GM19452 (cell line): ENCODE results near the gene GABPA.
"Not testable (repeated sequence)": the region's sequence is repeated elsewhere in the genome, so short reads cannot be mapped to it uniquely, and the experiment has no call there.

Source experiments
- ATAC-seq: cut with Tn5 transposase; IDR thresholded peaks from one replicate; pipeline ENCODE4 v1.9.1; 2021; ENCODE audit not compliant: unreplicated experiment

The GABPA gene

DNA sequence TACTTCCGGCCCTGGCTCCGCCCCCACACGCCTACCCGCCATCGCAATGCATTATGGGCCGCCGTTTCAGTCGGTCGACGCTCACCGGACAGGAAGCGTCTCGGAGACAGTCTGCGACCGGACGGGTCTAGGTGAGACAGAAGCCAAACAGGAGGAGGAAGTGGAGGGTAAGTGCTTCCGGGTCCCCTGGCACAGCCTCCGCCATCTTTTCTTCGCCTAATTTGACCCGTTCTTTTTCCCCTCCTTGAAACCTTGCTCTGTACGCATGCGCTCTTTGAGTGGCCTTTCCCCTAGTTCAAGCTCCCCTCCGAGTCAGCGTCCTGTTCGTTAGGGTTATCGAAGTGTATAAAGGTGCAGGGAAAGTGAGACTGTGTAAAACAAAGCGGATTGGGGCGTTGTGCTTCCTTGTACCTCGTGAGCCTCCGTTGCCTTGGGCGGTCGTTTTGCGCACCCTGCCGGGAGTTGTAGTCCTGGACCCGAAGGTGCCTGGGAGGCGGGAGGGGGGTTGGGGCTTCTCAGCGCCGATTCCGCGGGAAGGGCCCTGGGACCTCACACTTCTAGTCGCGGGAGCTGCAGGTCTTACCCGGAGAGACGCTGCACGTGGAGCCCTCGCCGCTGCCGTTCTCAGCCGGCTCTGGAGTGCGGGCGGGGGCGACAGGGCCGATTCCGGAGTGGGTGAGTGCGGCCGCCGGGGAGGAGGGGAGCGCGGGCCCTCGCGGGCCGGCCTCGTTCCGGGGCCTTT, at the start of gene GABPA, which contains the start of gene ATP5PF:
Gene GABPA, plus strand, starts transcription at position 69 of the 742 bp plus-strand sequence. CDS start 6,627 bp downstream, outside the sequence.
Gene ATP5PF, minus strand, starts transcription at position 1 of the 742 bp plus-strand sequence. CDS start 5,110 bp downstream, outside the sequence.
- ATAC-seq = peak; percentile 90

DNA sequence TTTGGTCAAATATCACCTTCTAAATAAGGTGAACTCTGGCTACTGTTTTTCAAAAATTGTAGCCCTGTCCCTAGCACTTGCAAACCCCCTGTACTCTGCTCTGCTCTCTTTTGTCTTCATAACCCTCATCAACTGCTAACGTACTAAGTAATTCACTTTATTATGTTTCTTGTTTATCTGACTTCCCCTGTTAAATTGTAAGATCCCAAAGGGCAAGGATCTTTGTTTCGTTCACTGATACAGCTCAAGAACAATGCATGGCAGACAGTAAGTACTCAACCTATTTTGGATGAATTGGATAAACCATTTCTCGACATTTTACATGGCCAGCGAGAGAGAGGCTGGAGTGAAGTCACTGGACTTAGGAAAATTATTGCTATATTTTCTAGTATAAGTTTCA, 47.0 kb upstream of the GABPA start:
- ATAC-seq = no peak

DNA sequence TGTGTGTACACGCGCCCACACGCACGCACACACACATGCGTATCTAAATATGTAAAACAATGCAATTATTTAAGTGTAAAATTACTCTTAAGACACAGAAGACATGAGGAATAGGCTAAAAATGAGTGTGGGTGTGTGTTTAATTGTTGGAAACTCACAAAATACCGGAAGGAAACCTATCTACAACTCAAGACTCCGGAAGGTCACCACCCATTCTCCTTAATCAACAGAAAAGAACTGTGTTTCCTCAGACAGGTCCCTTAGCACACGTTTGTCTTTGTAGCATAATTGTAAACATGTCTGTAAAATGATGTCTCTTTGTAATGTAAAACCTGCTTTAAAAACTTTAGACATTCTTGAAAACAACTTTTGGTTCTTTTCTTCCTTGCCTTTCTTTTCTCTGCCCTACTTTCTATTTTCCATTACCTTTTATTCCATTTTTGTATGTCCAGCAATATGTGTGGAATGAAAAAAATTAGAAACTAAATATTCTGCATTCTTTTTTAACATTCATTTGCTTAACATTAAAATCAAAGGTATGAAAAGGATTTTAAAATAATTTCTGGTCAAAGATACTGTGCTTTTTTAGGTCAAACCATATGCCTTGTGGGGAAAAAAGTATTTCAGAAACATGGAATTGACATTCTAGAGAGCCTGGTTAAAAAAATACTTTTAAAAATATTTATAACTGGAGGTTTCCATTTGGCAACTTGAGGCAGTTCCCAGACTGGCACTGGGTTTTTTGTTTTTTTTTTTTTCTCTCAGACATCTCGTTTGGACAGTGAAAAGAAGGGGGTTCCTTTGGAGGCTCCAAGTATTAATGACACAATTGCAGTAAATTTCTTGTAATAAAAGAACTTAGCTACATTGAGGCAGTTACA, 46.3 kb upstream of the GABPA start:
- ATAC-seq = no peak

DNA sequence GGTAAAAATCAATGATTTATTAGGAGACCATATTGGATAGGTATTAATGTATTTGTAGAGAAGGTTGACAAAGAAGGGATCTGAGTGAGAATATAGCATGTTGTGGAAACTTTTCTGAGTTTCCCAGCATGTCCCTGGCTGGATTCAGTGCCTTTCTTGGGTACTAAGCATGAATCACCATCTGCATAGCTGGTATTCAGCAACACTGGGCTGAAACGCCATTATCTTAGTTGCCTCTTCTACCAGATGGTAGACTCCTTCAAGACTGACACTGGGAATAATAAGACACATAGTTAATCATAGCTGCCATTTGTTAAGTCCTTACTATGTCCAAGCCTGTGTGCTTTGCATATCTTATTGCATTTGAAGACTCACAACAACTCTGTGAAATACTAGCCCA, 45.5 kb upstream of the GABPA start:
- ATAC-seq = no peak

DNA sequence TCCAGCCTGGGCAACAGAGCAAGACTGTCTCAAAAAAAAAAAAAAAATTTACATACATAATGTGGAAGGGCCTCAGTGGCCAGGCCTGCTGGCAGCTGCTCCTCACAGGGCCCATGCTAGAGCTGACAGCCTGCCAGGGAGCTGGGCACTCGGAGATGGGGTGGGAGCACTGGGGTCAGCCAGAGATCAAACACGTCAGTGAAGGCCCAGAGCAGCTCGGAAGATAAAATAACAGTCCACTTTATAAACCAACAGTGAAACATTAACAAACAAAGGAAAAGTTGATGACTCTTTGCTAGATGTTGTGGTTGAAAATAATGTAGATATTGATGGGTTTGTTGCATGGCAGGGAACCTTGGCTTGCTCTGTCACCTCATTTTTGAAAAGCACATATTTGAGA, 42.8 kb upstream of the GABPA start:
- ATAC-seq = no peak

DNA sequence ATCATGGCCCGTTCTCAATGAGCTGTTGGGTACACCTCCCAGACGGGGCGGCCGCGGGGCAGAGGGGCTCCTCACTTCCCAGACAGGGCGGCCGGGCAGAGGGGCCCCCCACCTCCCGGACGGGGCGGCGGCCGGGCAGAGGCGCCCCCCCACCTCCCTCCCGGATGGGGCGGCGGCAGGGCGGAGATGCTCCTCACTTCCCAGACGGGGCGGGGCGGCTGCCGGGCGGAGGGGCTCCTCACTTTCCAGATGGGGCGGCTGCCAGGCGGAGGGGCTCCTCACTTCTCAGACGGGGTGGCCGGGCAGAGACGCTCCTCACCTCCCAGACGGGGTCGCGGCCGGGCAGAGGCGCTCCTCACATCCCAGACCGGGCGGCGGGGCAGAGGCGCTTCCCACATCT, 39.3 kb upstream of the GABPA start:
- not testable (repeated sequence) for ATAC-seq

DNA sequence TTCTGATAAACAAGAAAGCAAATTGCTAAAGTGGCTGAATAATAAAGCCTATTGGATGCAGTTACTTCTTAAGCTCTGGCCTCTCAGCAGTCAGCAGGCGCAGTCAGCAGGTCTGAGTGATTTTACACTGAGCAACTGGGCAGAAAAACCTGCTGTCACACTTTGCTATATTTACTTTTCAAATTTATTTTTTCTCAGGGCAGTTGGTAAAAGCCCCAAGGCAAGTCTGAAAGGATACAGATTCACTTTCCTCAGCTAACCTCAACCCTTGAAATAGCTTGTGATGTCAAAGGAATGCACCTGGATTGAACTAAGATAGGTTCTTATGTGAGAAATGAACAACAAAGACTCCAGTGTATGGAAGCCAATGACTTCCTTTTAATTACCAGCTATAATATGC, 34.0 kb upstream of the GABPA start:
- no peak for ATAC-seq

DNA sequence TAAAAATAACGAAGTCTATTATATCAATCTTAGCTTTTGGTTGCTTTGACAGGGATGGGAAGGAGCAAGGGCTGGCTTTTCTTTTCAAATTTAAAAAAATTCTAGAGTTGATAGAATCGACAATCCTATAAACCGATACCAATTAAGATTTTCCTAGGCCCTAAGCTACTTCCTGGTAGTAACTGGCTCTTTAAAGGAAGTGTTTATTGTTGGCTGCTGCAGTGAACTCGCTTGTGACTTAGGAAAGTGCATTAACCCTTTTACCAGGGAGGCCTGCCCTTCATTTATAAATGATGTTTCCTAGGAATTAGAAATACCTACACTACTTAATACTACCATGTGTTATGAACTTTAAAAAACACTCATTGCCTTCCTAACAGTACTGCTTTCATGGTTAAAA, 33.2 kb upstream of the GABPA start:
- no peak for ATAC-seq

DNA sequence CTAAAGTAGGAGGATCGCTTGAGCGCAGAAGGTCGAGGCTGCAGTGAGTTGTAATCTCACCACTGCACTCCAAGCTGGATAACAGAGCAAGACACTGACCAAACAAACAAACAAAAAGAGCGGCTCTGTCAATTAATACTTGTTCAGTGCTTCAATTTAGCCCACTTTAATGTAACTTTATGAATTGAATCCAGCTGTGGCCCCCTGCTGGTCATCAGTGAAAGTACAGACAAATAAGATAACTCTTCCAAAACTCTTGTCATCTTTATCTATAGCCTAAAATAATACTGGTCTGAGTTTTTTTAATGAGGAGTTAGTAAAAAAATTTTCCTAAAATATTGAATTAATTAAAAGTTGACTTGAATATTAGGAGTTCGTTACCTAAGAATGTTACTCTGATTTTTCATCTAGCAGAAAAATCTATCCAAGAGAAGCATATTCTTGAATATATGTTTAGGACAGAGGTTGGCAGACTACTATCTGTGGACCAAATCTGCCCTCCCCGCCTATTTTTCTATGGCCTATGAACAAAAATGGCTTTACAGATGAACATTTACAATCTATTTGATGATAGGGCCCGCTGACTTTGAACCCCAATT, 26.2 kb upstream of the GABPA start:
- peak; percentile 58 for ATAC-seq

DNA sequence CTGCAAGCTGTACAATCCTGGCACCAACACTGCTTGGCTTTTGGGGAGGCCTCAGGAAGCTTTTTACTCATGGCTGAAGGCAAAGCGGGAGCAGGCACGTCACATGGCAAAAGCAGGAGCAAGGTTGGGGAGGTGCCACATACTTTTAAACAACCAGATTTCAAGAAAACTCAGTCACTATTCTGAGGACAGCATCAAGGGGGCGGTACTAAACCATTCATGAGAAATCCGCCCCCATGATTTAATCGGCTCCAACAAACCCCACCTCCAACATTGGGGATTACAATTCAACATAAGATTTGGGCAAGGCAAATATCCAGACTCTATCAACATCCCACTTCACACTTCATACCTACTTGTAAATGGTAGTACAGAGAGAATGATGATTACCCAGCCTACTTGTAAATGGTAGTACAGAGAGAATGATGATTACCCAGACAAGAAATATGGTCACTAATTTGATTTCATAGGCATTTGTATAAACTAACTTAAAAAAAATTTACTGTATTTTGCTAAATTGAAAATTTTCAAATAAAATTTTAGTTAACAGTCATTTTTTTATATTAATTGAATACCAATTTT, 25.0 kb upstream of the GABPA start:
- ATAC-seq = no peak

DNA sequence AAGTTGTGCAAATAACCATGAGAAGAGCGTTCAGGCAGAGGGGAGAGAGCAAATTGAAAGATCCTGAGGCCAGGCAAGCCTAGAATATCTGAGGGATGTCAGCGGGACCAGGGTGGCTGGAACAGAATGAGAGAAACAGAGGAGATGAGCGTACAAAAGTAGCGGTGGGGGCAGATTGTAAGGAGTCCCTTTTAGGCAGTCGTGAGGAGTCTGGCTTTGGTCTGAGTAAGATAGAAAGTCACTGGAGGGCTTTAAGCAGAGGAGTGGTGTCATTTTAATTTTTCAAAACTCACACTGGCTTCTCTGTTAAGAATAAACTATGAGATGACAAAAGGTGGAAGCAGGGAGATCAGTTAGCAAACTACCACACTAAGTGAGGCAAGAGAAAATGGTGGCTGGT, 24.2 kb upstream of the GABPA start:
- no peak for ATAC-seq

DNA sequence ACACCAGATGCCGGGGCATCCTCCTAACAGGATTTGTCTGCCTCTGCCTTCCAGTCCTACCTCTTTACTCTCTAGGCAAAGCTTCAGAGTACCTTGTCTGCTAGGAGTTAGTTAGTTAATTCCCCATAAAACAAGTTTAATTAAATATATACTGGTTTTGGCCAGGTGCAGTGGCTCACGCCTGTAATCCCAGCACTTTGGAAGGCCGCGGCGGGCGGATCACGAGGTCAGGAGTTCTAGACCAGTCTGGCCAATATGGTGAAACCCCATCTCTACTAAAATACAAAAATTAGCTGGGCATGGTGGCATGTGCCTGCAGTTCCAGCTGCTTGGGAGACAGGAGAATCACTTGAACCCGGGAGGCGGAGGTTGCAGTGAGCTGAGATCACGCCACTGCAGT, 20.7 kb upstream of the GABPA start:
- ATAC-seq = not testable (repeated sequence)

DNA sequence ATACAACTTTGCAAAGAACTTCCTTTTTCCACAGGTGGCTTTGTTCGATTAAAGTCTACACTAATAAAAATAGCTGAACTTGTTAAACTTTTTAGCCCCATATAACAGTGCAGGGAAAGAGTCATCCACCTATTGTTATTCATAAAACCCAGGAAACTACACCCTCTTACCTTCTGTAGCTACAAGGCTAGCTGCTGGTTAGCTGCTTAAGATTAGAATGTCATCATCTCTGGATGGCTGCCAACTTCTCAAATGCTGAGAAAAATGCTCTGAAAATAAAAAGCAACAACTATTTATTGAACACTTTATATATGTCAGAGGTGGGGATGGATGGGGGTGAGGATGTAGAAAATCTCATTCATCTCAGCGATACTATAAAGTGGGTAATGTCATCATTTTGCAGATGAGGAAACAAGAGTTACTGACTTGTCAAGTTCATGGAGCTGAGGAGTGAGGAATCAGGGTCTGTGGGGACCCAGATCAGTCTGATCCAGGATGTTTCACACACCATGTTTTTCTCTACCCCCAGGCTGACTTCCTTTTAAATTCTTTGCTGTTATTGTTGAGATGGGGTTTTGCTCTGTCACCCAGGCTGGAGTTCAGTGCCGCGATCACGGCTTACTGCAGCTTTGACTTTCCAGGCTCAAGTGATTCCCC, 17.2 kb upstream of the GABPA start:
- no peak for ATAC-seq

DNA sequence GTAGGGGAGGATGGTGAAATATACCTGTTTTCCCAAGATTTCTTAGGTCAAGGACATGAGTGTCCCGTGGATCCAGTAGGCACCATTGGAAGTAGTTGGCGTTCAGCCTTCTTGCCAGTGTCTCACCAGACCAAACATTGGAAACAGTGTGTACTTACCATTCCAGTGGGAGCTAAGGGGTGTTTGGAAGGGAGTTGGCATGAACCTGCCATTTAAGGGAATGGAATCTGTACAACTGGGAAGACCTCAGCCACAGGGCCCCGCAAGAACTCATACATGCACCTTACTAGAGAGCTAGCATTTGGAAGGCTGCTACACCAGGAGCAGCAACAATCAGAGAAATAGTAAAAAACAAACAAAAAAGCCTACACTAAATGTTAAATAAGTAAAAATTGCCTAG, 12.8 kb upstream of the GABPA start:
- no peak for ATAC-seq

DNA sequence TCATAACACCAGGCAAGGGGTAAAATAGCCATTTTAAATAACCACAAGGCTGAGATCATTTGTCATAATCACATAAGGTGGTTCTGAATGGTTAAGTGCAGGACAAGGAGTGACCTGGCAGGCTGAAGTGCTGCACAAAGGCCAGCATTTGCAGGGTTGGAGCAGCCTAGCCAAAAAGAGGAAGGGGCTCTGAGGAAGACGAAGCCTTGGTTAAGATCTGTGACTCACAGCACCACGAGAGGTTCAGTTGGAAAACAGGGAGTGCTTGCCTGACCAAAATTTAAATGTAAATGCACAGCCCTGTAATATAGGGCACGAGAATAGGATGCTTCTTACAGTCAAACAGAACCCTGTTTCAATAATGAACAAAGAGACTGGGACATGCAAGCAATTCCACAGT, 12.1 kb upstream of the GABPA start:
- no peak for ATAC-seq

DNA sequence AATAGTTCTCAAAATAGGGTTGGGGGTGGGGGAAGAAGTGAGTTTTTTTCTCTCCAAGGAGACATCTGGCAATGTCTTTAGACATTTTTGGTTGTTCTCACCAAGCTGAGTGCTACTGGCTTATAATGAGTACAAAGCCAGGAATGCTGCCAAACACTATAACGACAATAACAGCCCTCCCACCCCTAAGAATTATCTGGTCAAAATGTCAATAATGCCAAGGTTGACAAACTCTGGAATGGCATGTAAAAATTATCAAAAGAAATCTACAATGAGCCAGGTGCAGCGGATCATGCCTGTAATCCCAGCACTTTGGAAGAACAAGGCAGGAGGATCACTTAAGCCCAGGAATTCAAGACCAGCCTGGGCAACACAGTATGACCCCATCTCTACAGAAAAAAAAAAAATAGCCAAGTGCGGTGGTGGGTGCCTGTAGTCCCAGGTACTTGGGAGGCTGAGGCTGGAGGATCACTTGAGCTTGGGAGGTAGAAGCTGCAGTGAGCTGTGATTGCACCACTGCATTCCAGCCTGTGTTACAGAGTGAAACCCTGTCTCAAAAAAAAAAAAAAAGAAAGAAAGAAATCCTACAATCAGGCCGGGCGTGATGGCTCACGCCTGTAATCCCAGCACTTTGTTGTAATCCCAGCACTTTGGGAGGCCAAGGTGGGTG, 2.5 kb upstream of the GABPA start:
- ATAC-seq = no peak

DNA sequence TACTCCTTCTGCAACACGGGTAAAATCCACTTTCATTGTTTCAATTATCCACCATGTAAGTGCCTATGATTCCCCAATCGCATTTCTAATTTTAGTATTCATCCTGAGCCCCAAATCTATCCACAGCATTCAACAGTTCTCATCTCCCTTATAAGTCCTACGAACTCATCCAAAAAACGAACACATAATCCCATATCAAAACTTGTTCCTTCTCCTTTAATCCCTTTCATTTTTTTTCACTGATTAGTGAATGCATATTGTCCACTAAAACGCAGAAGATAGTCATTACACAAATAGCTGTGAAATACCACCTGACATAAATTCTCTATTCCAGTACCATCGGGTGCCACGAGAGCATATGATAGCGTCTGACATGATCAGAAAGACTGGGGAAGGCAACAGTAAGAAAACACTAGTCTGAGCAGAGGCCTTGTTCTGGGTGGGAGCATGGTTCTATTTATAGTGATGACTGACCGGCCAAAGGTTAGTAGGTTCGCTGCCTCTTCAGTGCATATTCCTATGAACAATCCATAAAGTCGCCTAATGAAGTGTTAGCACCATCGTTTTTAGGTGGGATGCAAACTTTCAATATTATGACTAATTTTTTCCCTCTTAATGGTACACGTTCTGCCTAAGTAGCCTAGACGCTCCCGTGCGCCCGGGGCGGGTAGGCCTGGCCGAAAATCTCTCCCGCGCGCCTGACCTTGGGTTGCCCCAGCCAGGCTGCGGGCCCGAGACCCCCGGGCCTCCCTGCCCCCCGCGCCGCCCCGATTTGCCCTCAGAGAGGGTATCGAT, 716 bp upstream of the GABPA start:
- peak; percentile 2 for ATAC-seq

DNA sequence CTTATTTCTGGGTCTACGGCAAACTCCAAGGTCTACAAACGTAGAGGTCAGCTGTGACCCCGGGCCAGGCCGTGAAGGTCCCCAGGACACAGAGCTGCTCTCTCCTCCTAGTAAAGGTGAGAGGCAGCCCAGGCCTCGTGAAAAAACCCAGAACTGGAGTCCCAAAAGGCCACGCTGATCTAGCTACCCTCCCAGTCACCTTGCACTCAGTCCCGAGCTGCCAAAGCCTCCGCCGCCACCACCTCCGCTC, 193 bp upstream of the GABPA start:
- peak; percentile 1 for ATAC-seq

DNA sequence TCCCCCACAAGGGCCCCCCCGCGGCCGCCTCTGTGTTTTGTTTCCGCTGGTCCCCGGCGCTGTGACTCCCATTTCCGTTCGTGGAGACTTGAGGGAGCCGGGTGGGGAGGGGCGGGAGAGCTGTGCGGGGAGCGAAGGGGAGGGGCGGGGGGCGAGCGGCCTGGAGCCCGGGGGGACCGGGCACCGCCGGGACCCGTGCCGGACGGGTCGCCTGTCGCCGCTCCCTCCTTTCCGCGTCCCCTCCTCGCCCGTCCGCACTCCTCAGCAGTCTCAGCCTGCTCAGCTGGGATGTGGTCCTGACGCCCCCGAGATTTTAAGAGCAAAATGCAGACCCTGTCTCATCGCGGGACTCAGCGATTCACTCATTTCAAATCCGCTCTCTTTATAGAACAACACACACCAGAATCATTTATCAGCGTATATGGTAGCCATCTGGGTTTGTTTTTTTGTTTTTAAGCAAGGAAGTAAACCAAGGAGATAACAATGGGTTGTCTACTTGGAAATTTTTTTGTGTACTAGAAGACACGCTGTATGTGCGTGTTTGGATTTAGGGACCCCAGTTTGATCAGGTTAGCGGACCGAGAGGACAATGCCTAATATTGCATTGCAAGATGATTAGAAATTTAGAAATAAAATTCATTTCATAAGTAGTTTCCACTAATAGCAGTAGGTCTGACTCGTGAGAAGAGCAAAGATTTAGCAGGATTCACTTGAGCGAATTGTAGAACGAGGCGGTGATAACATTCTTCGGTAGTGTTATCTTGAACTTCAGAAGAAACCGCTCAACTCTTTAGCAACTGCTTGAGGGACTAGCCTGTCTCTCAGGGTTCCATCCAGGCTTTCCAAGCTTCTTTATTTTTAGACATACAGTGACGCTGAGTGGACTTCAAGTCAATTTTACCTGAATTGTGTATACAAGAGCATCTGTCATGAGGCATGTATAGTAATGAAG, 1.1 kb downstream of the GABPA start:
- ATAC-seq = peak; percentile 15
